HFFc6 (cell line): ENCODE results near the gene PUS1. TPM values are rescaled to one million over a fixed set of nuclear protein-coding genes. Genes with fewer than 3 reads are reported as not detected.

Experiments used
- DNase-seq: peaks from one replicate; pipeline ENCODE4 v3.0.0-alpha.2; 2018
- H3K27ac Mint-ChIP-seq: 2 replicates; pipeline ENCODE4 v1.8.0; 2020; ENCODE audit warnings: mild to moderate bottlenecking, mixed read lengths
- H3K27me3 Mint-ChIP-seq: 2 replicates; pipeline ENCODE4 v1.8.0; 2021; ENCODE audit warnings: mild to moderate bottlenecking, moderate library complexity, mixed read lengths; ENCODE audit not compliant: insufficient read depth
- H3K36me3 Mint-ChIP-seq: 2 replicates; pipeline ENCODE4 v1.8.0; 2021; ENCODE audit warnings: low read depth, mixed read lengths
- H3K4me1 Mint-ChIP-seq: 2 replicates; pipeline ENCODE4 v1.8.0; 2020; ENCODE audit warnings: low read depth, mixed read lengths
- H3K4me3 Mint-ChIP-seq: 2 replicates; pipeline ENCODE4 v1.8.0; 2020; ENCODE audit warnings: mild to moderate bottlenecking, moderate library complexity, mixed read lengths
- H3K9me3 Mint-ChIP-seq: 2 replicates; pipeline ENCODE4 v1.8.0; 2020; ENCODE audit warnings: mild to moderate bottlenecking, mixed read lengths
- CTCF ChIP-seq: fragments of 200-600 bp; sonication (generic); IDR thresholded peaks from 2 replicates; pipeline ENCODE4 v1.5.0; 2021; ENCODE audit warnings: antibody characterized with exemption, mild to moderate bottlenecking
- total RNA-seq, 6 experiments: library from RNA; stranded (reverse); fragmentation: NEBNext Ultra II Directional; extraction: Animal tissue kit (Norgen Biotek cat#: 25700); gene quantifications; 2 replicates in 1 of 6; 3 replicates in 5 of 6; pipeline ENCODE4 v1.2.3, GENCODE V29; 2021

Gene PUS1
- total RNA-seq, 6 experiments from 2014 or later = 26.2 to 37.7 (median 29.8) TPM

DNA sequence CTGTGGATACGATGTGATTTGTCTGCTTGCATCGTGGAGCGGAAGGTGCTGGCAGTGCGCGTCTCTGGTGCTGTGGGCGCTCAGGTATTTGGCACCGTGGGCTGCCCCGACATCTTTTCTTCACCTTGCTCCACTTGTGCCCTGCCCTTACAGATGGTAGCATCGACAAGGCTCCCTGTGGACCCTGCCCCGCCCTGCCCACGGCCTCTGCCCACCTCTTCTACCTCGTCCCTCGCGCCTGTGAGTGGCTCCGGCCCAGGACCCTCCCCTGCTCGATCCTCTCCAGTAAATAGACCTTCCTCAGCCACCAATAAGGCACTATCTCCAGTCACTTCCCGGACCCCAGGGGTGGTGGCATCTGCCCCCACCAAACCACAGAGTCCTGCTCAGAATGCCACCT, 57.3 kb downstream of the PUS1 start:
- no peak for TF ChIP-seq CTCF
- Mint-ChIP-seq H3K4me1 (peaks cover 8% of the 10 kb centered on the region), H3K36me3 (peaks cover 24% of the 10 kb centered on the region), H3K27ac (0 out of 2 replicates have a peak overlapping the region, but pooled peaks have one; percentile 51), H3K9me3 (no peaks in the 10 kb centered on the region), H3K4me3 (no peak overlapping the region), H3K27me3 (peaks cover 4% of the 10 kb centered on the region)
- no peak for DNase-seq

DNA sequence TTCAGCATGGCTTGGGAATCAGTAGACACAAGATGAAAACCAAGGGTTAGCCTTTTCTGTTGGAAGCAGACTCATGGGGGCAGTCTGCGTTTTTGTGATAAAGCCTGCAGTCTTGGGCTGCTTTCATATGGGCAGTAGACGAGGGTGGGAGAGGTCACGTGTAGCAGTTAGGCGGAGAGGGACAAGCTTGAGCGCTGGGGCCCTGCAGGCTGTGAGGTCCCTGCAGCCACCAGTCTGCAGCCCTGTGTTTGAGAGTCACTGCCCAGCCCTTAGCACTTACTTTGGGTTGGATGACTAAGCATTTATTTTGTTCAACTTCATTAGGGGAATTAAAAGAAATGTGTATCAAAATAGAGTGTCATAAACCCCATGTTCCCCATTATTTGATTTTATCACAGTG, 57.8 kb downstream of the PUS1 start:
- no peak for TF ChIP-seq CTCF
- Mint-ChIP-seq H3K36me3 (peaks cover 24% of the 10 kb centered on the region), H3K4me1 (peaks cover 8% of the 10 kb centered on the region), H3K9me3 (no peaks in the 10 kb centered on the region), H3K27me3 (peaks cover 4% of the 10 kb centered on the region), H3K4me3 (no peak overlapping the region), H3K27ac (peak overlapping the region; percentile 51)
- DNase-seq = no peak

GRCh38 chr12:131987552-131987951, 58.5 kb downstream of the PUS1 start:
- Mint-ChIP-seq H3K27ac (no peak overlapping the region; the same call in 1 of the 2 replicates), H3K4me3 (no peak overlapping the region), H3K4me1 (peaks cover 8% of the 10 kb centered on the region), H3K27me3 (peaks cover 3% of the 10 kb centered on the region), H3K36me3 (peaks cover 30% of the 10 kb centered on the region), H3K9me3 (no peaks in the 10 kb centered on the region)
- TF ChIP-seq CTCF = no peak
- DNase-seq = no peak

GRCh38 chr12:131988054-131988796, 59.1 kb downstream of the PUS1 start:
- no peak for TF ChIP-seq CTCF
- no peak overlapping the region for H3K27ac Mint-ChIP-seq
- H3K4me3 Mint-ChIP-seq = no peak overlapping the region
- peaks cover 2% of the 10 kb centered on the region; the same call in 1 of the 2 replicates for H3K27me3 Mint-ChIP-seq
- H3K36me3 Mint-ChIP-seq = peaks cover 34% of the 10 kb centered on the region
- H3K9me3 Mint-ChIP-seq = no peaks in the 10 kb centered on the region
- H3K4me1 Mint-ChIP-seq = peaks cover 8% of the 10 kb centered on the region
- DNase-seq = no peak

DNA sequence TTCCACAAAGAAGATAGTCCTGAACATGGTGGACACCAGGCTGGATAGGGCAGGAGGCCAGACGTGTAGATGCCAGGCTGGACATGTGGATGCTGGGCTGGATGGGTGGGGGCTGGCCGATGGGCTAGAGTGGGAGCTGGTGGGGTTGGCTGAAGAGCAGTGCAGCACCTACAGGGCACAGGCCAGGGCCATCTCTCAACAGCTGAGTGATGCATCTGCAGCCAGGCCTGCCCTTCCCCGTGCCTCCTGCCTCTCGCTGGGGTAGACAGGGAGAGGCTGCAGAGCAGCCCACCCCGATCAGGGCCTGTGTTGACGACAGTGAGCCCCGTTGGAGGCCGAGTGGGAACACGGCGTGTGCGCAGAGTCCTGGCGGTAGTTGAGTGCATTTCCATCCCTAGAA, 59.9 kb downstream of the PUS1 start:
- DNase-seq = no peak
- H3K27ac Mint-ChIP-seq = no peak overlapping the region
- no peak for TF ChIP-seq CTCF
- H3K4me1 Mint-ChIP-seq = peaks cover 8% of the 10 kb centered on the region
- H3K9me3 Mint-ChIP-seq = no peaks in the 10 kb centered on the region
- no peak overlapping the region for H3K4me3 Mint-ChIP-seq
- H3K27me3 Mint-ChIP-seq = peaks cover 2% of the 10 kb centered on the region; the same call in 1 of the 2 replicates
- H3K36me3 Mint-ChIP-seq = peaks cover 42% of the 10 kb centered on the region
